H9 (cell line): ENCODE data around the gene CEP164. TPM values are rescaled to one million over a fixed set of nuclear protein-coding genes. Genes with fewer than 3 reads are reported as not detected.

Source experiments
- DNase-seq: peaks from one replicate; pipeline ENCODE4 v3.0.0-alpha.2; 2017
- H2AFZ ChIP-seq: one replicate; pipeline ENCODE4 v1.6.1; 2013; ENCODE audit warnings: mild to moderate bottlenecking, low read length, control low read depth, moderate library complexity
- H2AK5ac ChIP-seq: 2 replicates; pipeline ENCODE4 v1.6.1; 2013; ENCODE audit warnings: low read length, control low read depth, mixed read lengths; ENCODE audit not compliant: insufficient read length
- H2BK120ac ChIP-seq: one replicate; pipeline ENCODE4 v1.6.1; 2013; ENCODE audit warnings: low read depth, mild to moderate bottlenecking, low read length, control low read depth, inconsistent platforms; ENCODE audit not compliant: poor library complexity, severe bottlenecking
- H2BK12ac ChIP-seq: 2 replicates; pipeline ENCODE4 v1.6.1; 2013; ENCODE audit warnings: low read length, control low read depth, mixed read lengths, low read depth; ENCODE audit not compliant: insufficient read length
- H2BK15ac ChIP-seq: 2 replicates; pipeline ENCODE4 v1.6.1; 2013; ENCODE audit warnings: low read depth, low read length, control low read depth
- H2BK20ac ChIP-seq: one replicate; pipeline ENCODE4 v1.6.1; 2013; ENCODE audit warnings: low read depth, mild to moderate bottlenecking, low read length, control low read depth, inconsistent platforms; ENCODE audit not compliant: poor library complexity, severe bottlenecking
- H2BK5ac ChIP-seq: 2 replicates; pipeline ENCODE4 v1.6.1; 2013; ENCODE audit warnings: low read length, control low read depth, mixed read lengths; ENCODE audit not compliant: insufficient read length
- H3K14ac ChIP-seq: 2 replicates; pipeline ENCODE4 v1.6.1; 2013; ENCODE audit warnings: low read length, control low read depth; ENCODE audit not compliant: insufficient read depth
- H3K18ac ChIP-seq: 2 replicates; pipeline ENCODE4 v1.6.1; 2013; ENCODE audit warnings: low read depth, mild to moderate bottlenecking, mixed read lengths, low read length, control low read depth; ENCODE audit not compliant: insufficient read length
- H3K23ac ChIP-seq: 2 replicates; pipeline ENCODE4 v1.6.1; 2013; ENCODE audit warnings: low read length, control low read depth, mixed read lengths, low read depth; ENCODE audit not compliant: insufficient read length
- H3K23me2 ChIP-seq: 2 replicates; pipeline ENCODE4 v1.6.1; 2013; ENCODE audit warnings: low read depth, mild to moderate bottlenecking, mixed read lengths, low read length, control low read depth; ENCODE audit not compliant: insufficient read length, poor library complexity, severe bottlenecking
- H3K27ac ChIP-seq: 2 replicates; pipeline ENCODE4 v1.5.1; 2013; ENCODE audit warnings: low read length, control low read depth, mixed read lengths, low read depth; ENCODE audit not compliant: insufficient read length
- H3K27me3 ChIP-seq: 2 replicates; pipeline ENCODE4 v1.6.1; 2013; ENCODE audit warnings: low read length, control low read depth, inconsistent platforms; ENCODE audit not compliant: insufficient read depth
- H3K4ac ChIP-seq: 2 replicates; pipeline ENCODE4 v1.6.1; 2013; ENCODE audit warnings: low read depth, mild to moderate bottlenecking, control low read depth, inconsistent platforms, low read length, moderate library complexity
- H3K4me1 ChIP-seq: 2 replicates; pipeline ENCODE4 v1.6.1; 2013; ENCODE audit warnings: low read length, control low read depth, inconsistent platforms; ENCODE audit not compliant: insufficient read depth
- H3K4me2 ChIP-seq: 2 replicates; pipeline ENCODE4 v1.6.1; 2013; ENCODE audit warnings: low read length, control low read depth, mixed read lengths; ENCODE audit not compliant: insufficient read length, insufficient read depth
- H3K56ac ChIP-seq: 2 replicates; pipeline ENCODE4 v1.6.1; 2013; ENCODE audit warnings: low read depth, mild to moderate bottlenecking, mixed read lengths, low read length, control low read depth; ENCODE audit not compliant: insufficient read length
- H3K79me1 ChIP-seq: 2 replicates; pipeline ENCODE4 v1.6.1; 2013; ENCODE audit warnings: low read depth, mild to moderate bottlenecking, moderate library complexity, low read length, control low read depth, inconsistent platforms; ENCODE audit not compliant: insufficient read depth, poor library complexity, severe bottlenecking
- H3K79me2 ChIP-seq: 2 replicates; pipeline ENCODE4 v1.6.1; 2013; ENCODE audit warnings: low read length, control low read depth, inconsistent platforms; ENCODE audit not compliant: insufficient read depth
- H3K9ac ChIP-seq: 2 replicates; pipeline ENCODE4 v1.6.1; 2013; ENCODE audit warnings: low read length, control low read depth, mixed read lengths; ENCODE audit not compliant: insufficient read length; ENCODE audit errors: extremely low read depth
- H3K9me3 ChIP-seq: one replicate; pipeline ENCODE4 v1.6.1; 2013; ENCODE audit warnings: low read depth, low read length, inconsistent platforms; ENCODE audit not compliant: control insufficient read depth
- H3T11ph ChIP-seq: one replicate; pipeline ENCODE4 v1.6.1; 2013; ENCODE audit warnings: mild to moderate bottlenecking, low read length, control low read depth, inconsistent platforms
- H4K20me1 ChIP-seq: one replicate; pipeline ENCODE4 v1.6.1; 2013; ENCODE audit not compliant: control insufficient read depth, insufficient read length, insufficient read depth
- H4K5ac ChIP-seq: 2 replicates; pipeline ENCODE4 v1.6.1; 2013; ENCODE audit warnings: low read depth, mild to moderate bottlenecking, mixed read lengths, low read length, control low read depth; ENCODE audit not compliant: insufficient read length
- H4K8ac ChIP-seq: replicated peaks from 2 replicates; pipeline ENCODE4 v1.6.1; 2013; ENCODE audit warnings: low read length, control low read depth, mixed read lengths, low read depth; ENCODE audit not compliant: insufficient read length
- H4K91ac ChIP-seq: 2 replicates; pipeline ENCODE4 v1.6.1; 2013; ENCODE audit warnings: low read depth, mild to moderate bottlenecking, moderate library complexity, mixed read lengths, low read length, control low read depth; ENCODE audit not compliant: insufficient read length
- H3K27ac Mint-ChIP-seq, 3 experiments: 2 replicates in 2 of 3; 3 replicates in 1 of 3; pipeline ENCODE4 v1.8.0; 2020 to 2021; ENCODE audit warnings: mixed read lengths in 3 of 3, mild to moderate bottlenecking in 1 of 3, moderate library complexity in 1 of 3
- H3K27me3 Mint-ChIP-seq: 2 replicates; pipeline ENCODE4 v1.8.0; 2021; ENCODE audit warnings: low read depth, mild to moderate bottlenecking, moderate library complexity, mixed read lengths
- H3K36me3 Mint-ChIP-seq, 3 experiments: 2 replicates in 2 of 3; 3 replicates in 1 of 3; pipeline ENCODE4 v1.8.0; 2020 to 2021; ENCODE audit warnings: low read depth in 3 of 3, mixed read lengths in 3 of 3; ENCODE audit not compliant: insufficient read depth in 1 of 3
- H3K4me1 Mint-ChIP-seq, 2 experiments: 2 replicates each; pipeline ENCODE4 v1.8.0; 2020; ENCODE audit warnings: mixed read lengths in 2 of 2
- H3K4me3 Mint-ChIP-seq, 2 experiments: 2 replicates in 1 of 2; 3 replicates in 1 of 2; pipeline ENCODE4 v1.8.0; 2020 to 2021; ENCODE audit warnings: mild to moderate bottlenecking in 2 of 2, mixed read lengths in 2 of 2, moderate library complexity in 1 of 2
- H3K9me3 Mint-ChIP-seq, 2 experiments: 2 replicates in 1 of 2; 3 replicates in 1 of 2; pipeline ENCODE4 v1.8.0; 2020; ENCODE audit warnings: mild to moderate bottlenecking in 2 of 2, mixed read lengths in 2 of 2, moderate library complexity in 1 of 2
- CTCF ChIP-seq: fragments of 200-600 bp; sonication (generic); conservative IDR thresholded peaks from 3 replicates; pipeline ENCODE4 v1.8.0; 2021; ENCODE audit warnings: antibody characterized with exemption, mild to moderate bottlenecking
- WGBS: extraction: QIAGEN DNeasy Blood & Tissue Kit; methylation state at CpG from one replicate; pipeline ENCODE4 v1.1.7; 2013; ENCODE audit warnings: missing lambda C conversion rate, low lambda C conversion rate, mixed read lengths; ENCODE audit not compliant: insufficient read length; ENCODE audit errors: extremely low coverage; 5-methylcytosine and 5-hydroxymethylcytosine counted together
- total RNA-seq: library from RNA; stranded (reverse); gene quantifications from 2 replicates; pipeline ENCODE4 v1.2.1, GENCODE V29; 2021

Gene CEP164
- total RNA-seq, 1 experiment from 2014 or later: 24.9 TPM

GRCh38 chr11:117337076-117337475 is 9.4 kb downstream of the CEP164 start:
- Histone ChIP-seq H3K23me2 (no peaks in the 10 kb centered on the region), H2AFZ (no peak overlapping the region), H3K23ac (no peak overlapping the region), H4K5ac (no peak overlapping the region), H3T11ph (no peak overlapping the region), H3K27me3 (no peaks in the 10 kb centered on the region), H2BK20ac (no peak overlapping the region), H2BK120ac (no peak overlapping the region), H3K9ac (no peak overlapping the region), H3K27ac (no peak overlapping the region), H4K20me1 (no peaks in the 10 kb centered on the region), H3K4ac (no peak overlapping the region), H3K4me1 (no peaks in the 10 kb centered on the region), H3K4me2 (no peak overlapping the region), H3K79me2 (no peaks in the 10 kb centered on the region), H3K9me3 (no peaks in the 10 kb centered on the region), H3K18ac (no peak overlapping the region), H2BK5ac (no peak overlapping the region), H4K8ac (no peak overlapping the region), H4K91ac (no peak overlapping the region), H2AK5ac (no peak overlapping the region), H3K79me1 (no peaks in the 10 kb centered on the region), H2BK12ac (no peak overlapping the region), H3K14ac (no peak overlapping the region), H2BK15ac (no peak overlapping the region), H3K56ac (no peak overlapping the region)
- H3K4me3 Mint-ChIP-seq: no peak overlapping the region; a peak in 1 of 5 replicates
- H3K9me3 Mint-ChIP-seq: no peaks in the 10 kb centered on the region
- H3K4me1 Mint-ChIP-seq: no peaks in the 10 kb centered on the region
- no peak for DNase-seq
- WGBS: no CpG with 5 or more reads among the region's 4 CpGs
- TF ChIP-seq CTCF: no peak
- peaks cover 0 to 23% (median 11%) of the 10 kb centered on the region in 3 experiments; a peak in 5 of 7 replicates for H3K36me3 Mint-ChIP-seq
- no peak overlapping the region for H3K27ac Mint-ChIP-seq
- no peaks in the 10 kb centered on the region for H3K27me3 Mint-ChIP-seq
